ENCODE measurements around the gene TAS2R39.

Gene TAS2R39

GRCh38 chr7:143225047-143225446, 41.8 kb downstream of the TAS2R39 start:
- Mint-ChIP-seq H3K9me3 (no peaks in the 10 kb centered on the region), H3K27me3 (ENCODE audit: low read depth) (peaks cover 41% of the 10 kb centered on the region), H3K36me3 (ENCODE audit: low read depth) (no peaks in the 10 kb centered on the region), H3K27ac (no peak overlapping the region), H3K4me3 (no peak overlapping the region), H3K4me1 (ENCODE audit: low read depth) (no peaks in the 10 kb centered on the region)
- DNase-seq (ENCODE audit: low spot score), result no peak

DNA sequence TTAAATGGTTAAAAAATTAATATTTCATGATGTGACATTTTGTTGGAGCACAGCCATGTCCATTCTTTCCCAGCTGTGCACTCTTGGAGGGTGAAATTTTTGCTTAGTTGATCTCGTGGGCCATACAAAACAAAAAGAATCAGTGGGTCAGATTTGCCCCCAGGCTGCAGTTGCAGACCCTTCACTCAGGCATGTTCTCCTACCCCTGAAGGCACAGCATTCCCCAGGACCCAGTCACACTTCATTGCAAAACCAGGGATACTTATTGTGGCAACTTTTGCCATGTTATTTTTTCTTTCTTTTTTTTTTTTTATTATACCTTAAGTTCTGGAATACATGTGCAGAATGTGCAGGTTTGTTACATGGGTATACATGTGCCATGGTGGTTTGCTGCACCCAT, 44.6 kb downstream of the TAS2R39 start:
- no peak for DNase-seq (ENCODE audit: low spot score)
- Mint-ChIP-seq H3K36me3 (ENCODE audit: low read depth) (no peaks in the 10 kb centered on the region), H3K4me3 (no peak overlapping the region), H3K27ac (no peak overlapping the region), H3K27me3 (ENCODE audit: low read depth) (peaks cover 29% of the 10 kb centered on the region), H3K9me3 (no peaks in the 10 kb centered on the region), H3K4me1 (ENCODE audit: low read depth) (no peaks in the 10 kb centered on the region)

- H3K4me1 Mint-ChIP-seq (ENCODE audit: low read depth), result no peaks in the 10 kb centered on the region
- H3K4me3 Mint-ChIP-seq, result no peak overlapping the region
- no peaks in the 10 kb centered on the region for H3K36me3 Mint-ChIP-seq (ENCODE audit: low read depth)
- no peak overlapping the region for H3K27ac Mint-ChIP-seq
- no peaks in the 10 kb centered on the region for H3K9me3 Mint-ChIP-seq
- no peak for DNase-seq (ENCODE audit: low spot score)
- H3K27me3 Mint-ChIP-seq (ENCODE audit: low read depth), result peaks cover 27% of the 10 kb centered on the region
These were observed 46.0 kb downstream of the TAS2R39 start for GRCh38 chr7:143229054-143229790.

DNA sequence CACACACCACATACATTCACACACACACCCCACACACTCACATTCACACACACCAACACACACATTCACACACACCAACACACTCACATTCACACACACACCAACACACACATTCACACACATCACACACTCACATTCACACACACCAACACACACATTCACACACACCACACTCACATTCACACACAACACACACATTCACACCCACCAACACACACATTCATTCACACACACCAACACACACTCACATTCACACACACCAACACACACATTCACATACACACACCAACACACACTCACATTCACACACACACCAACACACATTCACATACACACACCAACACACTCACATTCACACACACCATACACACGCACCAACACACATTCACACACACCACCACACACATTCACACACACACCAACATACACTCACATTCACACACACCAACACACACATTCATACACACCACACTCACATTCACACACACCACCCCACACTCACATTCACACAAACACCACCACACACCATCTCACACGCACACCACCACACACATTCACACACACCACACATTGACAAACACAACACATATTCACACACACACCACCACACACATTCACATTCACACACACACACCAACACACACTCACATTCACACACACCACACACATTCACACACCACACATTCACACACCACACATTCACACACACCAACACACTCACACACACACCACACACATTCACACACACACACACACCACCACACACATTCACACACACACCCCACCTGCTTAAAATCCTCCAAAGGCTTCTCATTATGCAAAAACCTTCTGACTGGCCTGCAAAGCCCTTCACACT, 47.6 kb downstream of the TAS2R39 start:
- Mint-ChIP-seq H3K4me1 (ENCODE audit: low read depth) (no peaks in the 10 kb centered on the region), H3K27ac (no peak overlapping the region), H3K36me3 (ENCODE audit: low read depth) (peaks cover 3% of the 10 kb centered on the region), H3K4me3 (no peak overlapping the region), H3K9me3 (peaks cover 8% of the 10 kb centered on the region), H3K27me3 (ENCODE audit: low read depth) (peaks cover 32% of the 10 kb centered on the region)
- DNase-seq (ENCODE audit: low spot score), result no peak
